Measurements from ENCODE around the gene OTOR. TPM values are rescaled to one million over a fixed set of nuclear protein-coding genes. Genes with fewer than 3 reads are reported as not detected.
A peak's percentile ranks its signal among the peaks of the same experiment; 100 is the strongest.

The OTOR gene
- total and polyA plus RNA-seq, 2 of the 13 experiments (the other 11 are each of a cell fraction or from before 2014, with no cell fraction given) = not detected

DNA sequence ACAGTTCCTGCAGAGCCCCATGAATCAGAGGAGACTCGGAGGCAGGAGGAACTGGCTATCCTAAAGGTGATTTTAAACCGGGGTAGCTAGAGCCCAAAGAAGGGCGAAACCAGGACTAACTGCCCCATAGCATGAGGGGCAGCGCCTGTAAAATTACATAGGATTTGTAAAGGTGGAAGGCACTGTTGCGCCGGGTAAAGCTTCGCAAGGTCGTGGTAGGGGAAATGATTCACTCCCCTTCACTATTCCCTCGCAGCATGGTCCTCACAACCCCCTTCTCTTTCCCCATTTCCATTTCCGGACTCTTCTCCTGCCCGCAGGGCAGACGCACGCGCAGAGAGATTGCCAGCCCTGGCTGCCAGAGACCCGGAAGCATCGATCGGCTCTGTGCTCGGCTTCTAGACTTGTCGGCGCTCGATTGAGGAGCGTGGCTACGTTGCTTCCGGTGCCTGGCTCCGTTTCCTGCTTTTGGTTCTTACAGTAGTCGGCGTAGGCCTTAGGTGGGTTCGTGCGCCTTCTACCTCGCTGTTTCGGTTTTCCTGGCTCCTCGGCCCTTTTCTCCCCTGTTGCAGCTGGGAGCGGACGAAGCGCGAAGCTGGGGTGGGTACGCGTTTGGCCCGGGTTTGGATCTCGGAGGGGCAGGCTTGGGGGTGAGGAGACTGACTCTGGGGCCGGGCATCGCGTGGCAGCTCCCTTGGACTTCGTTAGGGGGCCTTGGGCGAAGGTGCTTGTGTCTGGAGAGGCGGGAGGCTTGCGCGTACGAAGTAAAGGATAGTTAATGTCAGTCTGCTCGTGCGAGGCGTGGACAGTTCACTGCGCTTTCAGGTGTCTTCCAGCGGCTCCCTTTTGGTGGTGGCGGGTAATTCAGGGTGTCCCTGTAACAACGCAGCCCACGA lies 18.3 kb upstream of the OTOR start, which contains the start of gene SNRPB2 (continued):
- TF ChIP-seq ZXDC (CRISPR knock-in tag; IDR thresholded peaks at IDR 0.05) = no peak; the same call in 1 of the 2 replicates
- TF ChIP-seq TGIF2 (CRISPR knock-in tag; IDR thresholded peaks at IDR 0.05) = peak; percentile 95
- peak; percentile 100 for TF ChIP-seq KMT2A (CRISPR knock-in tag; IDR thresholded peaks at IDR 0.05)
- TF ChIP-seq KLF11 (CRISPR knock-in tag; IDR thresholded peaks at IDR 0.05) = peak; percentile 96
- TF ChIP-seq RFX5 (IDR thresholded peaks at IDR 0.05; ENCODE audit: low read depth, low read length) = no peak; the same call in none of the 2 replicates
- peak; percentile 69 for TF ChIP-seq CHD2 (IDR thresholded peaks at IDR 0.05; ENCODE audit: low read depth, low read length)
- peak; percentile 98 for TF ChIP-seq ARHGAP35 (CRISPR knock-in tag; IDR thresholded peaks at IDR 0.05; ENCODE audit: borderline replicate concordance)
- peak; percentile 97; the same call in 1 of the 2 replicates for TF ChIP-seq ZSCAN31 (CRISPR knock-in tag; IDR thresholded peaks at IDR 0.05; ENCODE audit: low read depth)
- peak in 1 of 2 experiments; percentile 65; a peak in 2 of 4 replicates for TF ChIP-seq NR2F1 (CRISPR knock-in tag; IDR thresholded peaks at IDR 0.05)
- peak; percentile 43; the same call in 1 of the 2 replicates for TF ChIP-seq TBX3 (IDR thresholded peaks at IDR 0.05; ENCODE audit: borderline replicate concordance)
- 0 out of 2 replicates have a peak, but pooled peaks have one; percentile 80 for TF ChIP-seq KLF15 (CRISPR knock-in tag; IDR thresholded peaks at IDR 0.05; ENCODE audit: borderline replicate concordance)
- TF ChIP-seq AFF4 (CRISPR knock-in tag; IDR thresholded peaks at IDR 0.05) = peak; percentile 86
- TF ChIP-seq ZNF710 (CRISPR knock-in tag; IDR thresholded peaks at IDR 0.05; ENCODE audit: borderline replicate concordance) = peak; percentile 86
- TF ChIP-seq ESRRA (CRISPR knock-in tag; IDR thresholded peaks at IDR 0.05; ENCODE audit: low read depth) = peak; percentile 68; the same call in 1 of the 2 replicates
- TF ChIP-seq JUND (CRISPR knock-in tag; IDR thresholded peaks at IDR 0.05) = peak; percentile 77; the same call in 1 of the 2 replicates
- TF ChIP-seq, protein P1, sequence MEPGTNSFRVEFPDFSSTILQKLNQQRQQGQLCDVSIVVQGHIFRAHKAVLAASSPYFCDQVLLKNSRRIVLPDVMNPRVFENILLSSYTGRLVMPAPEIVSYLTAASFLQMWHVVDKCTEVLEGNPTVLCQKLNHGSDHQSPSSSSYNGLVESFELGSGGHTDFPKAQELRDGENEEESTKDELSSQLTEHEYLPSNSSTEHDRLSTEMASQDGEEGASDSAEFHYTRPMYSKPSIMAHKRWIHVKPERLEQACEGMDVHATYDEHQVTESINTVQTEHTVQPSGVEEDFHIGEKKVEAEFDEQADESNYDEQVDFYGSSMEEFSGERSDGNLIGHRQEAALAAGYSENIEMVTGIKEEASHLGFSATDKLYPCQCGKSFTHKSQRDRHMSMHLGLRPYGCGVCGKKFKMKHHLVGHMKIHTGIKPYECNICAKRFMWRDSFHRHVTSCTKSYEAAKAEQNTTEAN (CRISPR knock-in tag; conservative IDR thresholded peaks at IDR 0.05) = peak; percentile 85
- peak; percentile 96 for TF ChIP-seq ETV6 (CRISPR knock-in tag; conservative IDR thresholded peaks at IDR 0.05)
- peak; percentile 83 for TF ChIP-seq ZNF776 (CRISPR knock-in tag; IDR thresholded peaks at IDR 0.05)

Measured in HepG2 (cell line).